H1 (cell line): ENCODE data around the gene DGAT2L6. TPM values are rescaled to one million over a fixed set of nuclear protein-coding genes. Genes with fewer than 3 reads are reported as not detected.

Source experiments
- CTCF ChIA-PET: fragments of 300-600 bp; sonication (Branson Sonifier 250); formaldehyde crosslinking; loops from one replicate; lab custom pipeline; 2021; ENCODE audit not compliant: partially characterized antibody; lab: Charles Lee
- POLR2A ChIA-PET: fragments of 300-600 bp; sonication (Branson Sonifier 250); formaldehyde crosslinking; loops from one replicate; lab custom pipeline; 2021; ENCODE audit warnings: inconsistent platforms; ENCODE audit not compliant: partially characterized antibody; lab: Charles Lee
- DNase-seq, 2 experiments: peaks; one replicate each; pipeline versions ENCODE4 v3.0.0 to v3.0.0-alpha.2; 2010 to 2022; ENCODE audit warnings: low spot score in 2 of 2, low read depth in 1 of 2, mixed read lengths in 1 of 2
- FAIRE-seq: peaks from 2 replicates; lab custom pipeline; 2011; peaks lifted over from hg19 to GRCh38; lab: Jason Lieb, UNC
- H2AFZ ChIP-seq: 2 replicates; pipeline ENCODE4 v1.8.1; 2012; ENCODE audit warnings: low read length, inconsistent platforms
- H2AK5ac ChIP-seq: 2 replicates; pipeline ENCODE4 v1.6.1; 2013; ENCODE audit warnings: low read depth, low read length
- H2BK120ac ChIP-seq: replicated peaks from 2 replicates; pipeline ENCODE3; 2013; ENCODE audit warnings: low read depth, low read length, inconsistent platforms
- H2BK12ac ChIP-seq: 2 replicates; pipeline ENCODE4 v1.6.1; 2013; ENCODE audit warnings: low read depth, low read length
- H2BK15ac ChIP-seq: 2 replicates; pipeline ENCODE4 v1.6.1; 2013; ENCODE audit warnings: low read length
- H2BK20ac ChIP-seq: 2 replicates; pipeline ENCODE4 v1.6.1; 2013; ENCODE audit warnings: low read length
- H2BK5ac ChIP-seq: 2 replicates; pipeline ENCODE4 v1.6.1; 2013; ENCODE audit warnings: low read depth, low read length
- H3K14ac ChIP-seq: 2 replicates; pipeline ENCODE4 v1.6.1; 2013; ENCODE audit warnings: inconsistent platforms; ENCODE audit not compliant: insufficient read length
- H3K18ac ChIP-seq: 2 replicates; pipeline ENCODE4 v1.6.1; 2013; ENCODE audit warnings: low read length; ENCODE audit errors: extremely low read depth
- H3K23ac ChIP-seq: 2 replicates; pipeline ENCODE4 v1.6.1; 2013; ENCODE audit warnings: inconsistent platforms; ENCODE audit not compliant: insufficient read length
- H3K23me2 ChIP-seq: 2 replicates; pipeline ENCODE4 v1.6.1; 2013; ENCODE audit warnings: low read depth, low read length
- H3K27ac ChIP-seq: 2 replicates; pipeline ENCODE4 v1.6.1; 2011; ENCODE audit warnings: low read depth, low read length, inconsistent platforms
- H3K27me3 ChIP-seq, 4 experiments: replicated peaks in 1 of 4; 1 replicate in 1 of 4; 2 replicates in 3 of 4; pipeline versions ENCODE4 v1.6.1 to v1.8.1; 2011 to 2013; ENCODE audit warnings: low read length in 3 of 4, mild to moderate bottlenecking in 3 of 4, inconsistent platforms in 2 of 4, mixed read lengths in 2 of 4, moderate library complexity in 1 of 4; ENCODE audit not compliant: control insufficient read depth in 3 of 4, insufficient read depth in 3 of 4; ENCODE audit errors: extremely low read depth in 1 of 4
- H3K36me3 ChIP-seq, 4 experiments: 2 replicates each; pipeline versions ENCODE4 v1.6.1 to v1.8.1; 2011 to 2013; ENCODE audit warnings: mild to moderate bottlenecking in 4 of 4, low read length in 3 of 4, moderate library complexity in 2 of 4, control low read depth in 1 of 4, inconsistent platforms in 1 of 4; ENCODE audit not compliant: insufficient read depth in 4 of 4, control insufficient read depth in 2 of 4
- H3K4ac ChIP-seq: replicated peaks from 2 replicates; pipeline ENCODE3; 2013; ENCODE audit warnings: low read length, low read depth, mixed read lengths, inconsistent platforms; ENCODE audit not compliant: insufficient read length
- H3K4me1 ChIP-seq, 4 experiments: replicated peaks in 1 of 4; 1 replicate in 1 of 4; 2 replicates in 3 of 4; pipeline versions ENCODE4 v1.6.1 to v1.8.1; 2011 to 2013; ENCODE audit warnings: low read length in 3 of 4, inconsistent platforms in 2 of 4, mixed read lengths in 1 of 4; ENCODE audit not compliant: insufficient read depth in 4 of 4, control insufficient read depth in 3 of 4
- H3K4me2 ChIP-seq, 2 experiments: 2 replicates each; pipeline versions ENCODE4 v1.6.1 to v1.8.1; 2011 to 2013; ENCODE audit warnings: low read depth in 2 of 2, low read length in 2 of 2, control low read depth in 1 of 2, inconsistent platforms in 1 of 2, mild to moderate bottlenecking in 1 of 2; ENCODE audit not compliant: insufficient read depth in 1 of 2
- H3K4me3 ChIP-seq, 4 experiments: fragments of 200-600, 300-600 bp in 1 of 4; sonication (generic), shearing (Covaris generic), sonication (Bioruptor Twin) in 1 of 4; 2 replicates each; pipeline versions ENCODE4 v1.5.1 to v1.8.1; 2011 to 2016; ENCODE audit warnings: low read length in 4 of 4, low read depth in 3 of 4, control low read depth in 2 of 4, inconsistent platforms in 2 of 4, mild to moderate bottlenecking in 2 of 4, mixed read lengths in 1 of 4, moderate library complexity in 1 of 4; ENCODE audit not compliant: insufficient read depth in 2 of 4; ENCODE audit errors: extremely low read depth in 1 of 4
- H3K56ac ChIP-seq: replicated peaks from 2 replicates; pipeline ENCODE3; 2013; ENCODE audit warnings: low read depth, mild to moderate bottlenecking, mixed read lengths, low read length, inconsistent platforms; ENCODE audit not compliant: insufficient read length
- H3K79me1 ChIP-seq: 2 replicates; pipeline ENCODE4 v1.6.1; 2013; ENCODE audit warnings: low read depth, low read length, control low read depth
- H3K79me2 ChIP-seq, 2 experiments: 2 replicates each; pipeline versions ENCODE4 v1.6.1 to v1.8.1; 2012 to 2013; ENCODE audit warnings: low read length in 2 of 2, mild to moderate bottlenecking in 2 of 2, inconsistent platforms in 1 of 2; ENCODE audit not compliant: insufficient read depth in 2 of 2, control insufficient read depth in 1 of 2
- H3K9ac ChIP-seq, 4 experiments: replicated peaks in 1 of 4; 1 replicate in 1 of 4; 2 replicates in 3 of 4; pipeline versions ENCODE4 v1.6.1 to v1.8.1; 2011 to 2013; ENCODE audit warnings: low read depth in 3 of 4, low read length in 3 of 4, control low read depth in 2 of 4, mild to moderate bottlenecking in 2 of 4, moderate library complexity in 2 of 4, inconsistent platforms in 1 of 4; ENCODE audit errors: extremely low read depth in 1 of 4
- H3K9me3 ChIP-seq, 2 experiments: 2 replicates each; pipeline versions ENCODE4 v1.6.1 to v1.8.1; 2012 to 2013; ENCODE audit warnings: mild to moderate bottlenecking in 2 of 2, moderate library complexity in 2 of 2, control low read depth in 1 of 2, inconsistent platforms in 1 of 2, low read depth in 1 of 2, low read length in 1 of 2, mixed read lengths in 1 of 2; ENCODE audit not compliant: insufficient read depth in 2 of 2
- H4K20me1 ChIP-seq, 2 experiments: replicated peaks in 1 of 2; 2 replicates each; pipeline versions ENCODE3 to v1.8.1; 2011 to 2013; ENCODE audit warnings: inconsistent platforms in 2 of 2, low read length in 2 of 2, mild to moderate bottlenecking in 1 of 2; ENCODE audit not compliant: insufficient read depth in 2 of 2, control insufficient read depth in 1 of 2
- H4K5ac ChIP-seq: 2 replicates; pipeline ENCODE4 v1.6.1; 2013; ENCODE audit warnings: low read length, low read depth, mixed read lengths, inconsistent platforms; ENCODE audit not compliant: insufficient read length
- H4K8ac ChIP-seq: 2 replicates; pipeline ENCODE4 v1.8.0; 2013; ENCODE audit warnings: mild to moderate bottlenecking, moderate library complexity, low read length, inconsistent platforms; ENCODE audit not compliant: insufficient read depth; ENCODE audit errors: extremely low read depth
- H4K91ac ChIP-seq: replicated peaks from 2 replicates; pipeline ENCODE3; 2013; ENCODE audit warnings: low read length, mixed read lengths, inconsistent platforms; ENCODE audit not compliant: insufficient read length
- BACH1 ChIP-seq: IDR thresholded peaks from 2 replicates; pipeline ENCODE4 v1.6.1; 2012; ENCODE audit warnings: low read length, improper control_type of control experiment
- CBX8 ChIP-seq: fragments of 300-800, 300-1000 bp; sonication (generic); IDR thresholded peaks from 2 replicates; pipeline ENCODE4 v1.7.1; 2016; ENCODE audit warnings: low read depth, low read length, borderline replicate concordance
- CTBP2 ChIP-seq: IDR thresholded peaks from 2 replicates; pipeline ENCODE4 v1.7.0; 2011; ENCODE audit warnings: borderline replicate concordance, mild to moderate bottlenecking, moderate library complexity, mixed read lengths, low read length; ENCODE audit not compliant: insufficient read depth, insufficient read length
- MAX ChIP-seq: IDR thresholded peaks from 2 replicates; pipeline ENCODE4 v1.6.1; 2012; ENCODE audit warnings: inconsistent platforms
- SP2 ChIP-seq: IDR thresholded peaks from 2 replicates; pipeline ENCODE4 v1.6.1; 2012; ENCODE audit warnings: mild to moderate bottlenecking, low read length, inconsistent platforms
- WGBS, 2 experiments: shearing (Covaris generic) in 1 of 2; methylation state at CpG; one replicate each; pipeline versions ENCODE4 v1.1.6 to v1.1.7; 2013 to 2015; ENCODE audit warnings: low lambda C conversion rate in 2 of 2, mixed read lengths in 2 of 2, inconsistent platforms in 1 of 2, low coverage in 1 of 2, missing lambda C conversion rate in 1 of 2; ENCODE audit not compliant: insufficient replicate concordance in 2 of 2, insufficient coverage in 1 of 2, insufficient read length in 1 of 2; ENCODE audit errors: extremely low coverage in 1 of 2, missing lambda C conversion rate in 1 of 2; 5-methylcytosine and 5-hydroxymethylcytosine counted together
- polyA plus RNA-seq, 7 experiments: library from polyadenylated mRNA; depleted of rRNA in 3 of 7; stranded (reverse) in 5 of 7; unstranded in 2 of 7; fragments of >200 nt in 5 of 7; fragments of 200-250 nt in 2 of 7; gene quantifications; 1 replicate in 5 of 7; 2 replicates in 1 of 7; 4 replicates in 1 of 7; pipeline versions ENCODE4 v1.2.1 to v1.2.3, GENCODE V29; 2011 to 2013; ENCODE audit warnings: missing spikeins in 2 of 7, mixed read lengths in 2 of 7
- total RNA-seq: library from RNA; stranded (reverse); fragmentation: NEBNext Ultra II Directional; extraction: Animal tissue kit (Norgen Biotek cat#: 25700); gene quantifications from 2 replicates; pipeline ENCODE4 v1.2.1, GENCODE V29; 2021
- TF ChIP-seq, protein P1 (sequence below), 3 experiments: IDR thresholded peaks; 1 replicate in 2 of 3; 2 replicates in 1 of 3; pipeline versions ENCODE4 v1.5.1 to v1.6.1; 2011; ENCODE audit warnings: low read length in 3 of 3, mild to moderate bottlenecking in 3 of 3, inconsistent platforms in 2 of 3, low read depth in 1 of 3, moderate library complexity in 1 of 3; ENCODE audit not compliant: insufficient read depth in 1 of 3; ENCODE audit errors: control extremely low read depth in 1 of 3

DGAT2L6 gene
- total and polyA plus RNA-seq, 2 of the 8 experiments (the other 6 are each of a cell fraction or from before 2014, with no cell fraction given) = not detected

- Histone ChIP-seq H2BK120ac (peak overlapping the region; percentile 15), H2BK20ac (no peak overlapping the region), H3K4ac (no peak overlapping the region), H3K23me2 (no peaks in the 10 kb centered on the region), H4K8ac (no peak overlapping the region), H4K5ac (no peak overlapping the region), H4K91ac (peak overlapping the region; percentile 55), H2BK12ac (no peak overlapping the region), H2BK15ac (no peak overlapping the region), H2BK5ac (peak overlapping the region; percentile 82; the same call in 1 of the 2 replicates), H3K14ac (no peak overlapping the region), H3K4me3 (no peak overlapping the region), H3K4me2 (peak overlapping the region; percentile 15 to 28; a peak in 3 of 4 replicates), H2AK5ac (no peak overlapping the region), H3K27me3 (no peaks in the 10 kb centered on the region), H3K9me3 (no peaks in the 10 kb centered on the region), H3K18ac (no peak overlapping the region), H4K20me1 (no peaks in the 10 kb centered on the region), H3K27ac (no peak overlapping the region), H3K36me3 (no peaks in the 10 kb centered on the region; a peak in 1 of 8 replicates), H3K79me2 (no peaks in the 10 kb centered on the region), H3K9ac (no peak overlapping the region), H3K4me1 (peaks cover 1 to 18% (median 7%) of the 10 kb centered on the region in 4 experiments; a peak in 4 of 7 replicates), H2AFZ (no peak overlapping the region), H3K23ac (no peak overlapping the region), H3K79me1 (no peaks in the 10 kb centered on the region), H3K56ac (no peak overlapping the region)
- DNase-seq = no peak
- no peak for FAIRE-seq
- CTCF ChIA-PET = no interaction called here
- TF ChIP-seq CTBP2 (no peak), SP2 (no peak), MAX (no peak), BACH1 (no peak), CBX8 (no peak)
- TF ChIP-seq, protein P1, sequence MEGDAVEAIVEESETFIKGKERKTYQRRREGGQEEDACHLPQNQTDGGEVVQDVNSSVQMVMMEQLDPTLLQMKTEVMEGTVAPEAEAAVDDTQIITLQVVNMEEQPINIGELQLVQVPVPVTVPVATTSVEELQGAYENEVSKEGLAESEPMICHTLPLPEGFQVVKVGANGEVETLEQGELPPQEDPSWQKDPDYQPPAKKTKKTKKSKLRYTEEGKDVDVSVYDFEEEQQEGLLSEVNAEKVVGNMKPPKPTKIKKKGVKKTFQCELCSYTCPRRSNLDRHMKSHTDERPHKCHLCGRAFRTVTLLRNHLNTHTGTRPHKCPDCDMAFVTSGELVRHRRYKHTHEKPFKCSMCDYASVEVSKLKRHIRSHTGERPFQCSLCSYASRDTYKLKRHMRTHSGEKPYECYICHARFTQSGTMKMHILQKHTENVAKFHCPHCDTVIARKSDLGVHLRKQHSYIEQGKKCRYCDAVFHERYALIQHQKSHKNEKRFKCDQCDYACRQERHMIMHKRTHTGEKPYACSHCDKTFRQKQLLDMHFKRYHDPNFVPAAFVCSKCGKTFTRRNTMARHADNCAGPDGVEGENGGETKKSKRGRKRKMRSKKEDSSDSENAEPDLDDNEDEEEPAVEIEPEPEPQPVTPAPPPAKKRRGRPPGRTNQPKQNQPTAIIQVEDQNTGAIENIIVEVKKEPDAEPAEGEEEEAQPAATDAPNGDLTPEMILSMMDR (IDR thresholded peaks at IDR 0.05; ENCODE audit: control extremely low read depth in 1 of 3, insufficient read depth in 1 of 3, low read depth in 1 of 3, low read length in 3 of 3) = no peak
- 74% methylated on average over 2 of the region's 2 CpGs; no CpG with 5 or more reads in 1 of the 2 experiments for WGBS, 2 experiments
- POLR2A ChIA-PET = interaction anchor here (1.7 kb wide), 1 partner anchor 20 kb away, joined by 5 read pairs; no protein-coding TSS in a partner anchor
Measured at GRCh38 chrX:70171624-70172023, 5.7 kb upstream of the DGAT2L6 start.
